Epithelial cell of proximal tubule (primary cell): ENCODE data around the gene SNX9. TPM values are rescaled to one million over a fixed set of nuclear protein-coding genes. Genes with fewer than 3 reads are reported as not detected.

Experiments used
- DNase-seq: peaks from one replicate; pipeline ENCODE4 v3.0.0-alpha.2; 2011; ENCODE audit warnings: low read depth
- H3K4me3 ChIP-seq: 2 replicates; pipeline ENCODE4 v1.5.1; 2011; ENCODE audit warnings: low read depth, mild to moderate bottlenecking, low read length
- CTCF ChIP-seq: conservative IDR thresholded peaks from 2 replicates; pipeline ENCODE4 v1.5.1; 2012; ENCODE audit warnings: low read depth, mild to moderate bottlenecking, low read length
- total RNA-seq: library from RNA; depleted of rRNA; stranded (reverse); fragments of >200 nt; gene quantifications from 2 replicates; pipeline ENCODE4 v1.2.3, GENCODE V29; 2015

Gene SNX9
- total RNA-seq, 1 donor from 2014 or later = 51.3 TPM

- TF ChIP-seq CTCF = no peak
- no peak overlapping the region for H3K4me3 ChIP-seq
- DNase-seq = no peak
These were observed 151.4 kb downstream of the SNX9 start for GRCh38 chr6:157974341-157974894.

- TF ChIP-seq CTCF = no peak
- no peak overlapping the region for H3K4me3 ChIP-seq
- no peak for DNase-seq
These were observed 151.9 kb downstream of the SNX9 start for GRCh38 chr6:157974967-157975366.

- no peak overlapping the region for H3K4me3 ChIP-seq
- no peak for TF ChIP-seq CTCF
- no peak for DNase-seq
These were observed 152.4 kb downstream of the SNX9 start for GRCh38 chr6:157975456-157975855.

- no peak for DNase-seq
- no peak overlapping the region for H3K4me3 ChIP-seq
- TF ChIP-seq CTCF = no peak
These were observed 153.5 kb downstream of the SNX9 start for GRCh38 chr6:157976345-157977175.

- no peak overlapping the region for H3K4me3 ChIP-seq
- no peak for DNase-seq
- TF ChIP-seq CTCF = no peak
These were observed 154.2 kb downstream of the SNX9 start for GRCh38 chr6:157977176-157977804.

GRCh38 chr6:157978021-157978783 lies 155.2 kb downstream of the SNX9 start:
- no peak overlapping the region for H3K4me3 ChIP-seq
- no peak for TF ChIP-seq CTCF
- no peak for DNase-seq
